ENCODE data around the gene TPRKB. TPM values are rescaled to one million over a fixed set of nuclear protein-coding genes. Genes with fewer than 3 reads are reported as not detected.
"Not testable (repeated sequence)": the region's sequence is repeated elsewhere in the genome, so short reads cannot be mapped to it uniquely, and the experiment has no call there.

TPRKB gene
- 28.3 TPM for total RNA-seq

DNA sequence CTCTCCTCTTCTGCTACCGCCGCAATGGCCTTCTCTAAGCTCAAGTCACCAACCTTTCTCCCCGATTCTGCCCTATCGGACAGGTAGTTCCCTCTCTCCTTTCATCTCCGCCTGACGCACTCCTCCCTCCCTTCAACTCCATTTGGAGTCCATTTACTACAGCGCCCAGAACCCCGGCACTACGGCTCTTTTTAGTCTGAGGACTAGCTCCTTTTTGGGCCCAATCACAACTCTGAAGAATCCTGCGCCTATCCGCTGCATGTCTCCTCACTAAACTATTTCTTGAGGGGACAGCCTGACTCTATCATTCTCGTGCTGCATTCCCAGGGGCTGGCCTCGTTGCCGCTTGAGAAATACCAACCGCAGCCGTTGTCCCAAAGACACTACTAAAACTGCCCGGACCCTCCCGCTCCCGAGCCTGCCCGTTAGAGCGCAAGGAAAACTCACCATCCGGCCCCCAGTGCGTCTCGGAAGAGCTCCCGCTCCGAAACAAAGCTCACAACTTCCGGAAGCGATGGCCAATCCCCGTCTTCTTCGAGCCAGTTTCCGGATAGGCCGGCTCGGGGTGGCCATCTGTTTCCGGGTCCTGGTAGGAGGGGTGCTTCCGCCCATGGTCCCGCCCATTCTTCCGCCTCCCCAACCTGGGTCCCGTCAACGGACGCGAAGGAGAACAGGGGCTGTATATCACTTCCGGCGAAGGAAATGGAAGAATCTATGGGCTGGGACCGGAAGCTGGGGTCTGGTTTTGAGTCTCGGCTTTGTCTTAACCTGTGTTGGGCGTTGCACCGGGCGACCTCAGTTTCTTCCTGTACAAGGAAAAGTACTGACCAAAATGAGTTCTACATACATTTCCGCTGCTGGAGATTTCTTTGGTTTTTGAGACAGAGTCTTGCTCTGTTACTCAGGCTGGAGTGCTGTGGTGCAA, at the start of gene TPRKB:
TPRKB (minus strand) TSS at position 491 of the 925 bp plus-strand sequence. CDS start 2,776 bp downstream, outside the sequence.
- ATAC-seq: peak; percentile 99

DNA sequence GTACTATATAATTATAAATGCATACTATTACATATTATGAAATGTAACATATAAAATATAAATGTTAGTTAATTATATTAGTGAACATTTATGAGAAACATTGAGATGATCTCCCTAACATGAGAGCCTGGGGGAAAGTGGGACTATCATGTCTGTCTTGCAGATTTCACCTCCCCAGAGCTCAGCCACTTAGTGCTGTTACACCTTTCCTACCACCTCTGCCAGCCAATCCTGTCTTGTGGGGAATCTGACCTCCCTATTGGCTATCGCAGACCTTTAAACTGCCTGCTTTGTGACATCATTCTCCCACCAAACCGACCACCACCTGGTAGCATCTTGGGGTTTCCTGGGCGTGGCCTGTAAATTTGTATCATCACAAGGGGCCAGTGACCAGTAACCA, 46.7 kb upstream of the TPRKB start, which contains the start of gene C2orf78:
C2orf78 (plus strand) TSS at position 301 of the 400 bp plus-strand sequence. CDS start 127 bp downstream, outside the sequence.
- not testable (repeated sequence) for ATAC-seq

DNA sequence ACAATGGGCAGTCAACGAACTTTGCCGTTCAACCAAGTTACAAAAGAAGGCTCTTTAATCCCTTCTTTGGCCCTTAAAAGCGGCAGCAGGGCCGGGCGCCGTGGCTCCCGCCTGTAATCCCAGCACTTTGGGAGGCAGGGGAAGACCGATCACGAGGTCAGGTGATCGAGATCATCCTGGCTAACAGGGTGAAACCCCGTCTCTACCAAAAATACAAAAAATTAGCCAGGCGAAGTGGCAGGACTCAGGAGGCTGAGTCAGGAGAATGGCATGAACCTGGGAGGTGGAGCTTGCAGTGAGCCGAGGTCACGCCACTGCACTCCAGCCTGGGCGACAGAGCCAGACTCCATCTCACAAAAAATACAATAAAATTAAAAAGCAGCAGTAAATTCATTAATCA, 46.3 kb upstream of the TPRKB start:
- not testable (repeated sequence) for ATAC-seq

DNA sequence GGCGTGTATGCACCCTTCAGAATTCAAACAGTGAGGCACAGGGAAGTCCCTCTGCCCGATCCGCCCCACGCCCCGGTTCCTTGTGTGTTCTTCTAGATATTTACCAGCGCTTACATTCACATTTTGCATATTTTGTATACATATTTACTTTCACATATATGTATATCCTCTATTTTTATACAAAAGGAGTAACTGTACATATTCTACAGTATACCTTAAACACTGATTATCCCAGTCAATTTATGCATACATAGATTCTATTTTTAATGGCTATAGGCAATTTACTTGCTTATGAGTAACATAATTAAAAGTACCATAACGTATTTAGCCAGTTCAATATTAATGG, 43.1 kb upstream of the TPRKB start:
- ATAC-seq: no peak

DNA sequence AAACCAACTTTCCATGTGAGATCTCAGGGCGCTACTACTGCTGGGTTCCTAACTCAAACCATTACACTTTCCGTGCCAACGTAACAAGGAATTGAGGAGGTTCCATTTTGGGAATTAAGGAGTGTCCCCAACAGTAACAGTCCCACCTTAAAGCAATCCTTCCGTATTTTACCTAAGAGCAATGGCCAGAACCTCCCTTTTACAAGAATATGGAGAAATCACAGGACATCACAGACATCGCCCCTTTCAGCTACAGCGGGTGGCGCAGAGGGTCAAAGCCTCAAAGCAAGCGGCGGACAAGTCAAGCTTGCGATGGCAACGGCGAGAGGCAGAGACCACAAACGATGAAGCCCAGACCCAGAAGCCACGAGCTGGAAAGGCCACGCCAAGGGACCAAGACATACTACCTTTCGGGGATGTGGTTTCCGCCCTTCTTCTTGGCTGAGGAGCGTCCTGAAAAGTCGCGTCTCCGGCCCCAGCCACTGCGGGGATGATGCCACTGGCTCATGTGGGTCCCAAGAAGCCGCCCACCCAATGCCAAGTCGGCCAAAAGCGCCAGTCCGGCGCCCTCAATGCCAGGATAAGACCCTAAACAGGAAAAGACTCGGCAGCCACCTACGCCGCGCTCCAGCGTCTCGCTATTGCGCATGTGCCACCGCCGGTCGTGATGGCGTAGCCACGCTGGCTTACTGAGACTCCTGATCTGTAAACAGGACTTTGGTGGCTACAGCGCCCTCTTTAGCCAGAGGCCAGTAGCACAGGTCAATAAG, 42.5 kb upstream of the TPRKB start, which contains the start of gene DUSP11:
DUSP11 (minus strand) TSS at position 637 of the 770 bp plus-strand sequence; CDS start at position 508, 129 bp downstream.
- ATAC-seq: peak; percentile 100

DNA sequence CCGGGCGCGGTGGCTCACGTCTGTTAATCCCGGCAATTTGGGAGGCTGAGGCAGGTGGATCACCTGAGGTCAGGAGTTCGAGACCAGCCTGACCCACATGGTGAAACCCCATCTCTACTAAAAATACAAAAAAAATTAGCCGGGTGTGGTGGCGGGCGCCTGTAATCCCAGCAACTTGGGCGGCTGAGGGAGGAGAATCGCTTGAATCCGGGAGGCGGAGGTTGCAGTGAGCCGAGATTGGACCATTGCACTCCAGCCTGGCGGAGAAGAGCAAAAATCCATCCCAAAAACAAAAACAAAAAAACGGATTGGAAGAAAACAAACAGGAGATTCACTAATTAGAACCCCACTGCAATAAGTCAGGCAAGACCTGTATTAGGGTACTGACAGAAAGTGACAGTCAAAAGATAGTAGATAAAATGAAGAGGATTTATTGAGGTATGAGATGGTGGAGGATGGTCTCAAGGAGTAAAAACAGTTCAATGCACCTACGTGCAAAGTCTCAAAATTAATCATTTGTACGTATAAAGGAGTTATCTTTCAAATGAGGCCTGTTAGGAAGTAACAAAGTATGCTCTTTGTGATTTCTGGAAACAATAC, 41.8 kb upstream of the TPRKB start:
- ATAC-seq: not testable (repeated sequence)

DNA sequence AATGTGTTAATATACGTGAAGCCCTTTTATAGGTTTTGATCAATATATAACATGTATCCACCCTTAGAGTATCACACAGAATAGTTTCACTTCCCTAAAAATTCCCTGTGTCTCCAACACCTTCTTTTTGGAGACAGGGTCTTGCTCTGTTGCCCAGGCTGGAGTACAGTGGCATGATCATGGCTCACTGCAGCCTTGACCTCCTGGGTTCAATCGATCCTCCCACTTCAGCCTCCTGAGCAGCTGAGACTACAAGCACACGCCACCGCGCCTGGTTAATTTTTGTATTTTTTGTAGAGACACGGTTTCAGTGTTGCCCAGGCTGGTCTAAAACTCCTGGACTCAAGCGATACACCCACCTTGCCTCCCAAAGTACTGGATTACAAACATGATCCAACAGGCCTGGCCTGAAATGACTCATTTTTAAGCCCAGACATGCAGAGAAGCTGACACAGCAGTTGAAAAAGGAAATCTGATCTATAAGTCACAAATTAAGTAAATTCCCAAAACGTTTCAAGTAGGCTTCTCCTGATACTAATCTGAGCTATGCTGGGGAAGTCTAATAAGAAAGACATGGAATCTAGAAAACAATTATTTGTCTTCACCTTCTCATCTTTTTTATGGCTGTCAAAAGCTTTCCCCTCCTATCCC, 39.8 kb upstream of the TPRKB start:
- peak; percentile 74 for ATAC-seq

DNA sequence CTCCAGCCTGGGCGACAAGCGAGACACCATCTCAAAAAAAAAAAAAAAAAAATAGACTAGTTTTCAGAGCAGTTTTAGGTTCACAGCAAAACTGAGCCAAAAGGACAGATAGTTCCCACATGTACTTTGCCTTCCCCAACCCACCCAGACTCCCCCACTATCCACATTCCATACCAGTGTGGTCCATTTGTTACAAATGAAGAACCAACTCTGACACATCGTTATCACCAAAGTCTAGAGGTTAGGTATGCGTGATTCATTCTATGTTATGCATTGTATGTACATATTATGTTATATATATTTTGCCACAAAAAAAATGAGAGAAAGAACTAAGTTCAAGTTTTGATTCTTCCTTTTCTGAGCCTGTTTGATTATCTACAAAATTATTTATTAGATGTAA, 39.2 kb upstream of the TPRKB start:
- ATAC-seq: no peak

DNA sequence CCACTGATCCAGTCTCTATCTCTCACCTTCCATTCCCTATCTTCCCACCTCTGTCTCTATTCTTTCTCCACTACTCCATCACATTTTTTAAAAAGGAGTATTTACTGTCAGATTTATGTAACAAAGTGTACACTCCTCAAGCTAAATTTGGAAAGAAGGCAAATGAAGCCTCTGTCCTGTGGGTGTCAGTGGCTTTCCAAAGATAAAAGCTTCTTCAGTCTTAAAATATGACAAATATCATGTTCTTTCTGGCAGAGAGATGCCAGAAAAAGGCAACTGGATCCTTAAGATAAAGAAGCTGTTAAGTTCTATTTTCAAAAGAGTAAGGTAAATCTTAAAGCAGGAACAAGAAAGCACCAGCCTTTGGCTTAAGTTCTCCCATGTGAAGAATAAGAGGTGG, 35.7 kb upstream of the TPRKB start:
- no peak for ATAC-seq

DNA sequence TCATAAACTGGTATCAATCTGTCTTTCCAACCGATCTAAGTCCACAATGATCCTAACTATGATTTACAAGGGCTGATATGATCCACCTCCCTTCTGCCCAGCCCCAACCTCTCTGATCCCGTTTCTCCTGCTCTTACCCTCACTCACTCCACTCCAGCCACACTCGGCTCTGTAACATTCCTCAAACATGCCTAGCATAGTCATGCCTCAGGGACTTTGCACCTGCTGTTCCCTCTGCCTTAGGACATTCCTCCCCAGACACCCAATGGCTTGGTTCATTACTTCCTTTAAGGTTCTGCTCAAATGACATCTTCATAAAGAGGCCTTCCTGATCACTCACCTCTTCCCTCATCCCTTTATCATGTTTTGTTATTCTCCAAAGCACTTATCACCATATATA, 33.6 kb upstream of the TPRKB start:
- no peak for ATAC-seq

DNA sequence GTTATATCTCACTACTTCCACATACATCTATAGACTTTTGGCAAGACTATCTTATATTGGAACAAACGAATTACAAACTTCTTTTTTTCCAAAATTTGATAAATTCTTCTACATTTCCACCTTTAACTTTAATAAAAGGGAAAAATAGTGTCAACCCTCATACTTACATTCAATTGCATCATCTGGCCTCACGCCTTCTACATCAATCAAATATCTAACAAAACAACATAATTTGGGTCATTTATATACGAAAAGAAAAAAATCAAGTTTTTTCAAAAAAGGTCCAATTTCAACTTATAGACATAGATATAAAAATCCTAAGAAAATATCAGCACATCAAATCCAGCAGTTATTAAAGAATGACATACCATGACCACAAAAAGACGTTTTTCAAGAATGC, 29.8 kb upstream of the TPRKB start:
- ATAC-seq: no peak

DNA sequence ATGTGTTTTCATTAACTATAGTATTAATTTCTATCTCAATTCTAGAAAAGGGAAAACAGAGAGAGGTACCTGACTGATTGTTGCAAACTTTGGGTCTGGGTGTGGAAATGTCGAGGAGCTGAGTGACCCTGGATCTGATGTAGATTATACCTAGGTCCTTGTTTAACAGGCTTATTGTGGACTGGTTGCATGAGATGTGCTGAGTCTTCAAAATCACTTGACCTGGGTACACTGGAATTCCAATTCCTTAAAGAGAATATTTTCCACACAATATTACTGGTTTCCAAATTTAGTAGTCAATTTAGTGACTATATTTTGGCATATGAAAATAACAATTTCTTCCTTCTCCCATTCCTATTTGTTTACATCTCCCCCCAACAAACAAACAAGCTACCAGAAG, 29.2 kb upstream of the TPRKB start:
- no peak for ATAC-seq

DNA sequence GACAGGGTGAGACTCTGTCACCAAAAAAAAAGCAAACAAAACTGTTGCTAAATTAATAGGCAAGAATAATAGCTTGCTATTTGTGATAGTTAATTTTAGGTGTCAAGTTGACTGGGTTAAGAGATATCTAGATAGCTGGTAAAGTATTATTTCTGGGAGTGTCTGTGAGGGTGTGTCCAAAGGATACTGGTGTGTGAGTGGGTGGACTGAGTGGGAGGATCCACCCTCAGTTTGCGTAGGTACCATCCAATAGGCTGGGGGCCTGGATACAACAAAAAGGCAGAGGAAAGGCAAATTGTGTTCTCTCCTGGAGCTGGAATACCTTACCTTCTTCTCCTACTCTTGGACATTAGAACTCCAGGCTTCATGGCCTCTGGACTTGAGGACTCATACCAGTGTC, 27.8 kb upstream of the TPRKB start:
- ATAC-seq: no peak

DNA sequence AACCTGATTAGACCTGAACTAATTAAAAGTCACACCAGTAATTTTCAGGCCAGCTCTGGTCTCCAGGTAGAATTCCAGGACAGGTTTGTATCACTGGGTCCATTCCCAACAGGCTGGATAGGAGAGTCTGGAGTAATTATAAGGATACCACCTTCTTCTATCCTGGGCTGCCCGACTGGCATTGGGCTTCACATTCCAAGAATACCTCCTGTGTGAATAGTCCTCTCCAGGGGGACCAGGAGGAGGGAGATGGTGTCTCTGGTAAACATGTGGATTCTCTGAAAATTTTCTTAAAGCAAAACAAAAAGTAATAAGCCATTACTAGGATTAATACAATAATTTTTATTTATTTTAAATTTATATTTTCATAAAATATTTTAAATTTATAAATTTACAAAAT, 25.4 kb upstream of the TPRKB start:
- no peak for ATAC-seq

DNA sequence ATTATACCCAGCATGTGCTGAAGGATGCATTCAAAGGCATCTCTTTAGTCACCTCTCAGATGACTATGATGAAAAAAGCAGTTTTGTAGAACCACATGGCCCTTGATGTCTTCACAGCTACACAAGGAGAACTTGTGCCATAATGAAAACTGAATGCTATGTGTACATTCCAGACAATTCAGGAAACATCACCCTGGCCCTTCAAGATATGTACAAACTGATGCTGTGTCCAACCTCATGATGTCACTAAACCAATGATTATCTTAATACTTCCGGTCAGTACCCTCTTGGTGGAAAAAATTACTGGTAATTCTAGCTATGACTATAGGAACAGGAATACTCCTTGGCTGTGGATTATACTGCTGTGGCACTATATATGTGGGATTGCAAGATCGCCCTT, 22.8 kb upstream of the TPRKB start:
- no peak for ATAC-seq

DNA sequence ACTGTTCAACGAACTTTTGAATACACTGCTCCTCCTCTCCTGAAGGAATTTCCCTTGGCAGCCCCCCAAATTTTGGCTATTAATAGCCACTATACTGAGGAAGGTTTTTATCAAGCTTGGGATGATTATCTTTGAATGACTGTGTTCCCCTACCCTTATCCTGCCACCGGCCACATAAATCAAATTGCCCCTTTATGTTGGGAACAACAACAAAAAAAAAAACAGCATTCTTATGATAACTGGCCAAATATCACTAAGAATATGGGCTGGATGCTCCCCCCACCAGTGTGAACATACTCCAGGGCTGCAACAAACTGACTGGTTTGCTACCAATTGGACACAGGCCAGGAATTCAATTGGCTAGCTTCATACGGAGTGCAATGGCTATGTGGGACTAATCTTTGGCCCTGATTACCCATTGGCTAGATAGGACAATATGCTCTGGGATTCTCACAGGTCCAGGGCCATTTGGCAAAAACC, 22.2 kb upstream of the TPRKB start:
- ATAC-seq: no peak

DNA sequence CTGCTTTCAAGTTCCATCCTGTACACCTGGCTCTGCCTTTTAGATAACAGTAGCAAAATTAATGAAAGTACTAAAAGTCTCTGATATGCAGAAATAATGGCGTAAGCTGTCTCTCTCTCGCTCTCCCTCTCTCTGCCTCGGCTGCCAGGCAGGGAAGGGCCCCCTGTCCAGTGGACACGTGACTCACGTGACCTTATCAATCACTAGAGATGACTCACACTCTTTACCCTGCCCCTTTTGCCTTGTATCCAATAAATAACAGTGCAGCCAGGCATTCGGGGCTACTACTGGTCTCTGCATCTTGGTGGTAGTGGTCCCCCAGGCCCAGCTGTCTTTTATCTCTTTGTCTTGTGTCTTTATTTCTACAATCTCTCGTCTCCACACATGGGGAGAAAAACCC, 17.2 kb upstream of the TPRKB start:
- not testable (repeated sequence) for ATAC-seq

DNA sequence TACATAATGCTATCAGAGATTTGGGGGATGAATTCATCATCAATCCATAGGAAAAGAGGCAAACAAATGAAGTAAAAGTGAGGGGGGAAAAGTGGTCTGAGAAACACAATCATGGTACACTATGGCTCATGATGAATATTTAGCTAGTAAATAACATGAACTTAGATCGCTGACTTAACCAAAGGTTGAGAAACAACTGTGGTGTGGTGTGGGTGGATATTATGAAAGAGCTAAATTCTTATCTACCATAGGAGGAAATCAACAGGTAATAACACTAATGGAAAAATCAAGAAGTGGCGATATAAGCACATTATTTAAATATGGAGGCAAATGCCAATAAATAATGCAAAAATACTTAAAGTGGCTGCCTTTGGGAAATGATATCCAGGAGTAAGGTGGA, 12.2 kb upstream of the TPRKB start:
- no peak for ATAC-seq

DNA sequence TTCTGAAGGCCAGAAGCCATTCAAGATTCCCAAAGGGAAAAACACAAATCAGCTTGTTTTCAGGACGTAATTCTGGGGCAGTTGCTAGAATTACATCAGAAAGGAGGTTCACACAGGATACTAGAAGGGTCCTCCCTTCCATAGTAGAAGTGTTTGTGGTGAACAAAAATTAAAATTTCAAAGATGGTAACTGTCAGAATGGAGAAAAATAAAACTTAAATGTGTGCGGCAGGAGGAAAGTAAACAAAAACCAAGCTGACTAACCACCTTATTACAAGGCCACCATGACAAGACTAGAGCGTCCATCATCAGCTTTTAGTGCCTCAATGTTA, 9.7 kb upstream of the TPRKB start:
- no peak for ATAC-seq

DNA sequence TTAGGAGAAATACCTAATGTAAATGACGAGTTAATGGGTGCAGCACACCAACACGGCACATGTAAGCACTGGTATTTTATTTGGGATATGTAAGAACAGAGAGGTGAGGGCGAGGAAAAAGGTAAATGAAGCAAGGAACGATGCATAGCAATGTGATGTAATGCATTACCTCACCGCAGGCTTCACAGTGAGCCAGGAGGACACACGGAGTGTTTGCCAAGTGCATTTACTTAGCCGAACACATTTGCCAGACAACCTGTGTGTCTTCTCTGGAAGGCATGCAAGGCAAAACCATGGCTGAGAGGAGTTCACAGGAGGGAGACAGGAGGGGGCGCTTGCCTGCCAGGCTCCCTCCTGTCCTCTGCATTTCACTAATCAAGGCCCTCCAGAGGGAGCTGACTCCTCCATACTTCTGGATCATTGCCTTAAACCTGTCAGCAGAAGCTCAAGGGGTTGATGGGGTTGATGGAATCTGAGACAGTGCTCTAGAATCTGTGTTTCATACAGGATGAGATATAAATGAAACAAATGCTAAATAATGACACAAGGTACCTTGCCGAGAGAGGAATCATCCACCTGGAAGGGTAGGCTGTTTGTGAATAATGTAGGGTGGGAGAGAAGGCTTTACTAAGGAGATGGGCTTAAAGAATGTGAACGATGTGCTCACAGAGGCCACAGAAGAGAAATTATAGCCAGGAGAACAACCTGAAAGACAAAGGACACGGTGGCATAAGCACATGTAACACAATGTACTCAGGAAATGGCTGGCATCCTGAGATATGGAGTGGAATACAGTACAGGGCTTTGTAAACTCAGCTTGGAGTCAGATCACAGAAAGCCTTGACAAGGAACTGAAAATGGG, 9.1 kb upstream of the TPRKB start:
- no peak for ATAC-seq

DNA sequence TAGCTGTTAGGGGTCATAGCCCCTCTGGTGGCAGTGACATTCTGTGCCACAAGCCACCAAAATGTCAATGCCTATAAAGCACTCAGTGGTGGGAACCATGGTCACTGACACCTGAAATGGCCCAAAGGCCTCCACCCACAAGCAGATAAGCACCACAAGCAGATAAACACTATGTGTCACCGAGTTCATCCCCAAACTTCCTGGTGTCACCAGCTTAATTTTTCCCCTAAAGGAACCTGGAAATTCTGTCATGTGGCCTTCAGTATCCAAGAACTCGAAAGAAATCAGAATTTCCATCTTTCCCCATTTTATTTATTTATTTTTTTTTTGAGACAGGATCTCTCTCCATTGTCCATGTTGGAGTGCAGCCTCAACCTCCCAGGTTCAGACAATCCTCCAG, 3.6 kb upstream of the TPRKB start:
- ATAC-seq: no peak

DNA sequence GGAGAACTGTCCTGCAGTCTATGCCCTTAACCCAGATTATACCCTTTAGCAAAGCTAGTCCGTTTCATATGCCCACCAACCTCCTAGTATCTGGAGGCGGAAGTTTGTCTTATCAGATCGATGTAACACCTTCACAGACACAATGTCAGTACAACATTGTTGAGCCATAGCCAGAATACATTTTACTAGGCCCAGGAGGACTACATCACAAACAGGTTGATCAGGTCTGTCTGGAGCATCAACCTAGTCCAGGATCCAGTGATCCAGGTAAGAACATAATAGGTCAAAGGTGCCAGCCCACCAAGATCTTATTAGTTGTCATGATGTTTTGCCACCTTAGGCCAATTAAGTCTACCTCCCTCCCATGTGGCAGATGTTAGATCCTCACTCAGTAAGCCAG, 2.0 kb upstream of the TPRKB start:
- ATAC-seq: peak; percentile 39
